ENCODE data around the gene TUBGCP3.
"Not testable (repeated sequence)": the region's sequence is repeated elsewhere in the genome, so short reads cannot be mapped to it uniquely, and the experiment has no call there.

The TUBGCP3 gene

GRCh38 chr13:112556600-112556999, 31.4 kb downstream of the TUBGCP3 start:
- intact Hi-C loops (cut with DNase I): no loop called here
- no peak for DNase-seq

- DNase-seq: no peak
- intact Hi-C loops (cut with DNase I): no loop called here
Measured at GRCh38 chr13:112554214-112554850, 33.6 kb downstream of the TUBGCP3 start.

GRCh38 chr13:112548975-112549374, 39.0 kb downstream of the TUBGCP3 start:
- intact Hi-C loops (cut with DNase I); DNase-seq: not testable (repeated sequence)

- intact Hi-C loops (cut with DNase I): no loop called here
- no peak for DNase-seq
Measured at GRCh38 chr13:112545856-112546255, 42.1 kb downstream of the TUBGCP3 start.

- intact Hi-C loops (cut with DNase I): no loop called here
- no peak for DNase-seq
Measured at GRCh38 chr13:112532837-112533745, 54.9 kb downstream of the TUBGCP3 start.

GRCh38 chr13:112531263-112531794, 56.6 kb downstream of the TUBGCP3 start:
- DNase-seq: no peak
- intact Hi-C loops (cut with DNase I): no loop called here

DNA sequence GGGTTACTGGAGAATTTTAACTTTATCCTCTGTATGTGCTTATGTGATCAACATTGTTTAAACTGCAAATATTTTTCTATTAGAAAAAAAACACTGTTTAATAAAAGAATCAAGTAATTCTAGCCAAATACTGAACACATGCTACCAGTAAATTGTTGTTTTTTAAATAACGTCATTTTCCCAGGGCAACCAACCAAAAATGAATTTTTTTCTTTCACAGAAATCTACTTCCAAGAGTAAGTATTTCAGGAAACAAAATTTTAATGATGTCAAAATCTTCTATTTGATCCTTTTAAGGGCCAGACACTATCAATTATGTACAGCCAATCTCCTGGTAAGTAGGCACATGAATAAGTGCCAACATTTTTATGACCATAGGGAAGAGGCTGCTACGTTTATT, 57.1 kb downstream of the TUBGCP3 start:
- no peak for DNase-seq
- intact Hi-C loops (cut with DNase I): no loop called here

DNA sequence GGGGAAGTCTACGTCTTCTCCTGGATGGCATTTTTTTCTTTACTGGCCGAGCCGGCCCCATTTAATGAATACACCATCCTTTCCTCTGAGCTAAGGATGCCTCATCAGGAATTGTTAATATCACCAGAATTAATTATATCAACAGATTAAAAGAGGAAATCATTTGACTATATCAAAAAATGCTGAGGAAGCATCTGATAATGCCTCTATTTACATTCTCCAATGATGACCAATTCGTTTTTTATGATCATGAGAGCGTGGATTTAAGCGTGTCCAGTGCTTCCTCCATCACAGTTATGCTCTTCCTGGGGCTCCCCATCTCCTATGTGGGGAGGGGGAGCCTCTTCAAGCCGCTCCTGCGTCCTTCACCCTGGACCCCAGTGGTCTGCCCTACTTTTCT, 58.7 kb downstream of the TUBGCP3 start:
- intact Hi-C loops (cut with DNase I): no loop called here

GRCh38 chr13:112526146-112526853, 61.7 kb downstream of the TUBGCP3 start:
- intact Hi-C loops (cut with DNase I): no loop called here
- no peak for DNase-seq

More for the DNA sequence above, 58.7 kb downstream of the TUBGCP3 start:
- no peak for DNase-seq

DNA sequence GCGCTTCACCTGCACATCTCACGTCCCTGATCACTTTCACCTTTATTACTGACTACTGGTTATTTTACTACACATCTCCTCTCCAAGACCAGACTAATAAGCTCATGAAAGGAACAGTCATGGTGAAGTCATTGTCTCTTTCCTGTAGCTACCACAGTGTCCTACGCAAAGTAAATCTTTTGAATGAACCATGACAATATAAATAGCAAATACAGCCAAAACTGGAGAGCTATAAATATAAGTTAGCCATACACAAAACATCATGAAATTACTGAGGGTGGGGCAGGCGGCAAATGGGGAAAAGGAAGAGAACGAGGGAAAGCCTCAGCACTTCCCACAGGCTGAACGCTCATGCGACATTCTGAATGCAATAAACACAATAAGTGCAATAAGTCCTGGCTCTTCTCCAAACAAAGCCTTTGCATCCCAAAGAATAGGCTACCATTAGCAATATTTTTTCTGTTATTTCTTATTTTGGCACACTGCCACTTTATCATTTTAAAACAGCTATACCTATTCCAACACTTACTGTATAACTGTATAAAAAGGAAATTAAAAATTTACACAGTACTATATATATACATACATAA, 62.5 kb downstream of the TUBGCP3 start:
- intact Hi-C loops (cut with DNase I): no loop called here
- DNase-seq: no peak

DNA sequence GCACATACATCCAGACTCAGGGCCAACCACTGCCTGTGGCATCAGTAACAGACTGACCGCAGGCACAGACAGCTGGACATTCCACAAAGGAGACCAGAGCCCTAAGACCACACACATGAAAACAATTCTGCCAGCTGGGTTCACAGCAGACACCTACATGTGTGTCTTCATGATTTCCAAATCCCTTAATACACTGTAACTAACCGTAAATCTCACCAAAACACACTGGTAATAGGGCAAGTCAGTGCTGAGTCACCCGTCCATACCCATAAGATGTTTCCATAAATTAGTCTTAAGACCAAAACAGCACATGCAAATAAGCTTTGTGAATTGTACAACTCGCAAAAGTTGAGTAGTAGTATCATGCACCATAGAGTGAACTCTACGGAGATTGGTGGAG, 65.4 kb downstream of the TUBGCP3 start:
- DNase-seq: no peak
- intact Hi-C loops (cut with DNase I): no loop called here

DNA sequence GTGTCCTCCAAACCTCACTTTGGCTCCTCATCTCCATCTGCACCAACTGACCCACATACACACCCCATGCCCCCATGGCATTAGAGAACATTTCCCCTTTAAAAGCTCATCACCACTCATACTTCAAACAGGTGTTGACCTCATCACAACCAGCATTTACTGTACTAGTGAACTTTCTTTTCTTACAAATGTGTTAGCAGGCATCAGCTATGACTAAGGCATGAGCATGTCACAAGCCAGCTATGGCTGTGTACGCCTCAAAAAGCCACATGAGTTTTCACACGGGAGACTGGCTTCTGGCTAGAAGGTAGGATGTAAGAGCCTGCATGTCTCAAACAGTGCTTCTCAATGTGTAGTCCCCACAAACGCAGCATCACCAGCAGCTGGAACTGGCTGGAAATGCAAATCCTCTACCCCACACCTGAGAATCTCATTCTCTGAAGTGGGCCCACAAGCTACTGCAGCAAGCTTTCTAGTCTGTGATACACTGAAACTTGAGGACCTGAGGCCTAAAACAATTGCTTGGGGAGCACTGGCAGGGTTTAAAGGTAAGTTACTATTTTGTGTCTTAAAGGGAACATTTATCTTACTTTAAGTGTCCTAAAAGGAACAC, 66.8 kb downstream of the TUBGCP3 start:
- intact Hi-C loops (cut with DNase I): no loop called here

DNA sequence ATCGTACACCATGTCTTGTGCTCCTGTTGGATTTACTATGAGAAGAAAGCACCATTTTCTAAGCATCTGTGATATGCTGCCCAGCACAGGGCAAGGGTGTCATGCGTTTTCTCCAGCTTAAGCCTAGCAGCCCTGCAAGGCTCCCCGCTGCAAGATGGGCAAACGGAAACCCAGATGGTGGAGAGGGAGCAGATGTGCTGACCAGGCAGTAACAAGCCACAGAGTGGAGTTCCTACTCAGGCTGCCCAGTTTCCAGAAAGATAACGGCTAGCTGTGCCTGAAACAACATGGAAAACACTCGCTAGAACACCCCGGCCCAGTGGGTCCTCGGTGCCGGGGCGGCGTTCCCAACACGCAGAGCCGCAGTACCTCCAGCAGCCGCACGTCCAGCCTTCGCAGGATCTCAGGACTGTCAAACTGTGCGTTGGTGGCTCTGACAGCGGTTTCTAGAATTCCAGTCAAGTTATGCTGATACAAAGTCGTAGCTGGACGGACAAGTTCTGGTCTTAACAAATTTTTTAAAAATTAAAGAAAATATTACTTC, 68.4 kb downstream of the TUBGCP3 start:
- intact Hi-C loops (cut with DNase I): no loop called here
- no peak for DNase-seq

More for the DNA sequence above, 66.8 kb downstream of the TUBGCP3 start:
- DNase-seq: no peak

DNA sequence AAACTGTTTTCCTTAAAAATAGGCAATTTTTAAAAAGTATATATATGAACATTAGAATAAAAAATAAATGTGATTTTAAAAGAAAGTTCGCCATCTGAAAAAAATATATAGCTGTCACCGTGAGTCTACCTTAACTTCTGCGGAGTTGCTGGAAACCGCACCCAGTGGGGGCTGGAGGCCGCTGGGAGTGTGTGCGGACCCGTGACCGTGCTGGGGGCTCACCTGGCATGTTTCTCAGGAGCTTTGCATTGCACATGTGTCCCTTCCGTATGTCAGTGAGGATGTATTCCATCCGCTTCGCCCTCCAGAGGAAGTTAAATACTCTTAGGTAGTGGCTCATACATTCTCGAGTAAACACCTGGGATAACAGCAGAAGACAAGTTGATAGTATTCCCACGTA, 71.7 kb downstream of the TUBGCP3 start:
- no peak for DNase-seq
- intact Hi-C loops (cut with DNase I): no loop called here

- DNase-seq: no peak
- intact Hi-C loops (cut with DNase I): no loop called here
Measured at GRCh38 chr13:112513761-112514160, 74.2 kb downstream of the TUBGCP3 start.

GRCh38 chr13:112510987-112511685, 76.8 kb downstream of the TUBGCP3 start:
- intact Hi-C loops (cut with DNase I): no loop called here
- DNase-seq: no peak

GRCh38 chr13:112510002-112510780, 77.8 kb downstream of the TUBGCP3 start:
- peak in 37 of 42 donors; percentile 7 to 75 (median 38) for DNase-seq
- intact Hi-C loops (cut with DNase I): no loop called here
